T follicular helper cell (primary cell): ENCODE measurements around the gene PNPLA4.

Experiments
- DNase-seq: peaks from one replicate; pipeline ENCODE4 v3.0.0-alpha.2; 2020; ENCODE audit warnings: low read depth

PNPLA4 gene

GRCh38 chrX:7872042-7872441, 55.2 kb downstream of the PNPLA4 start:
- no peak for DNase-seq

DNA sequence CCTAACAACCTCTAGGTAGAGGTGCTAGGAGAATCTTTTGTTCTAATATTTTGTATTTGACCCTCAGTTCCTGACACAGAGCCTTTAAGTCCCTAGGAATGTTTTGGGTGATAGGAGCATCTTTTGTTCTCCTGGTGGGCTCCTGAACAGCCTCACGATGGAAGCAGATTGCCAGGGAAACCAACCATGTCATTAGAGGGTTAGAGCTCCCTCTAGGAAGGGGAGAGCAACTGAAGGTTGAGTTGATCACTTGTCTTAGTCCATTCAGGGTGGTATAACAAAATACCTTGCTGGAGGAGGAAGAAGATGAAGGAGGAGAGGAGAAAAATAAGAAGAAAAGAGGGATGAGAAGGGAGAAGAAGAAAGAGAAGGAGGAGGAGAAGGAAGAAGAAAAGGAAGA, 75.0 kb downstream of the PNPLA4 start:
- DNase-seq = no peak
